OCI-LY1 (cell line): Measurements from ENCODE around the gene UBE2S.

Source experiments
- EZH2 ChIP-seq: fragments of 200-600 bp; sonication (generic), shearing (Covaris generic); IDR thresholded peaks from 2 replicates; pipeline ENCODE4 v1.8.0; 2017; ENCODE audit warnings: borderline replicate concordance, mixed run types, mild to moderate bottlenecking, antibody characterized with exemption, low read length, moderate library complexity, mixed read lengths
- TF ChIP-seq, protein P1 (sequence below): fragments of 200-600 bp; sonication (generic), shearing (Covaris generic); IDR thresholded peaks from 2 replicates; pipeline ENCODE4 v1.5.1; 2017; ENCODE audit warnings: mild to moderate bottlenecking, antibody characterized with exemption, low read length, moderate library complexity, mixed read lengths

DNA sequence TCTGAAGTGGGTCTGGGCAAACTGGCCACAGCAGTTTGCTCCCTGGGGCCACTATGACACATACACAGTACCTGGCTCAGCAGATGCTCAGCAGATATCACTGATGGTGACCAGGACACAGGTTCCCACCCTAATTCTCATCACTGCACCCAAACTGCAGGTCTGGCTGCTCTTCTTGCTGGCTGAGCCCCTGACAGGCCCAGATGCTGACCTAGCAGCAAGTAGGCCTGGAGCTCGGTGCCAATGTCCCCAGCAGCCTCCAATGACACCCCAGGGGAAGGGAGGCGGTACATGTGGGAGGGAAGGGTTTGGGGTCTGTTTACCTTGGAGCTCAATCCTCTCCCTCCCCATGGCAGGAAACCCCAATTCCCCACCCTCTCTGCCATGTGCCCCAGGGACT lies 5.1 kb downstream of the UBE2S start:
- TF ChIP-seq, protein P1, sequence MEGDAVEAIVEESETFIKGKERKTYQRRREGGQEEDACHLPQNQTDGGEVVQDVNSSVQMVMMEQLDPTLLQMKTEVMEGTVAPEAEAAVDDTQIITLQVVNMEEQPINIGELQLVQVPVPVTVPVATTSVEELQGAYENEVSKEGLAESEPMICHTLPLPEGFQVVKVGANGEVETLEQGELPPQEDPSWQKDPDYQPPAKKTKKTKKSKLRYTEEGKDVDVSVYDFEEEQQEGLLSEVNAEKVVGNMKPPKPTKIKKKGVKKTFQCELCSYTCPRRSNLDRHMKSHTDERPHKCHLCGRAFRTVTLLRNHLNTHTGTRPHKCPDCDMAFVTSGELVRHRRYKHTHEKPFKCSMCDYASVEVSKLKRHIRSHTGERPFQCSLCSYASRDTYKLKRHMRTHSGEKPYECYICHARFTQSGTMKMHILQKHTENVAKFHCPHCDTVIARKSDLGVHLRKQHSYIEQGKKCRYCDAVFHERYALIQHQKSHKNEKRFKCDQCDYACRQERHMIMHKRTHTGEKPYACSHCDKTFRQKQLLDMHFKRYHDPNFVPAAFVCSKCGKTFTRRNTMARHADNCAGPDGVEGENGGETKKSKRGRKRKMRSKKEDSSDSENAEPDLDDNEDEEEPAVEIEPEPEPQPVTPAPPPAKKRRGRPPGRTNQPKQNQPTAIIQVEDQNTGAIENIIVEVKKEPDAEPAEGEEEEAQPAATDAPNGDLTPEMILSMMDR, result no peak
- no peak for TF ChIP-seq EZH2
